Activated CD8-positive, alpha-beta T cell treated with anti-CD3 and anti-CD28 coated beads for 36 hours (primary cell): ENCODE results near the gene POP7. TPM values are rescaled to one million over a fixed set of nuclear protein-coding genes. Genes with fewer than 3 reads are reported as not detected.

Experiments
- ATAC-seq: fragments of 200-7000 bp; cut with Tn5 transposase; one replicate; pipeline ENCODE4 v1.10.0; 2021; ENCODE audit warnings: mild to moderate bottlenecking, moderate library complexity
- CTCF ChIA-PET: fragments of 350-600 bp; sonication (Branson Sonifier 250); formaldehyde crosslinking; loops from one replicate; lab custom pipeline; 2021; ENCODE audit warnings: antibody characterized with exemption; lab: Charles Lee
- POLR2A ChIA-PET: fragments of 350-600 bp; sonication (Branson Sonifier 250); formaldehyde crosslinking; loops from one replicate; lab custom pipeline; 2021; ENCODE audit warnings: antibody characterized with exemption; lab: Charles Lee
- DNase-seq: peaks from one replicate; pipeline ENCODE4 v3.0.0-alpha.2; 2020
- H3K27ac Mint-ChIP-seq: one replicate; pipeline ENCODE4 v1.8.0; 2021; ENCODE audit warnings: mild to moderate bottlenecking, mixed read lengths
- H3K27me3 Mint-ChIP-seq: one replicate; pipeline ENCODE4 v1.8.0; 2021; ENCODE audit warnings: mixed read lengths
- H3K36me3 Mint-ChIP-seq: one replicate; pipeline ENCODE4 v1.8.0; 2021; ENCODE audit warnings: low read depth, mixed read lengths
- H3K4me1 Mint-ChIP-seq: one replicate; pipeline ENCODE4 v1.8.0; 2021; ENCODE audit warnings: low read depth, mixed read lengths
- H3K4me3 Mint-ChIP-seq: one replicate; pipeline ENCODE4 v1.8.0; 2021; ENCODE audit warnings: mild to moderate bottlenecking, moderate library complexity, mixed read lengths
- H3K9me3 Mint-ChIP-seq: one replicate; pipeline ENCODE4 v1.8.0; 2021; ENCODE audit warnings: mixed read lengths
- intact Hi-C: fragments of 100-400 bp; cut with micrococcal nuclease; formaldehyde crosslinking; loops from one replicate; pipeline ENCODE4 v1.10.0; 2022
- total RNA-seq, 2 experiments: library from RNA; stranded (reverse); gene quantifications; one replicate each; pipeline ENCODE4 v1.2.3, GENCODE V29; 2021
- TF ChIP-seq, protein P1 (sequence below): fragments of 200-600 bp; IDR thresholded peaks from one replicate; pipeline ENCODE4 v1.8.0; 2022; ENCODE audit warnings: antibody characterized with exemption, mild to moderate bottlenecking

Gene POP7
- total RNA-seq, 2 experiments from 2014 or later = 47.4 to 48.1 TPM

DNA sequence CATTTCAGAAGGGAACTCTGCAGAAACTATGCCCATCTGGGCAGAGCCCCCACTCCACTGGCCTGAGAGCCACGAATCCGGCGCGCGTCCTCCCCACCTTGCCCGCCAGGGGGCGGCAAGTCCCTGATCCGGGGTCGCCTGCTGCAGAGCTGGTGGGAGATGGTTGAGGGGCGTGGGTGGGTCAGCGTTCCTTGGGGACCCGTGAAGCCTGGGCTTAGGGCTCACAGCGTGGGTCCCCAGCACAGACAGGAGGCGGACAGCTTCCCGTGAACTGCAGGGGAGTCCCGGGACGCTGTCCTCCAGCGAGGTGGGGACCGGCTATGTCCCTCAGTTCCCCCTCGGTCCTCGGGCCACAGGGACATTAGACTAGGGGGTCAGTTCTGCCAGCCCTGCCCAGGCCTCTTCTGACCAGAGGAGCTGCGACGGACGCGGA, 585 bp upstream of the POP7 start:
- ATAC-seq (peak; percentile 66), DNase-seq (peak; percentile 89)
- Mint-ChIP-seq H3K36me3 (peaks cover 9% of the 10 kb centered on the region), H3K27ac (peak overlapping the region; percentile 93), H3K9me3 (no peaks in the 10 kb centered on the region), H3K27me3 (no peaks in the 10 kb centered on the region), H3K4me1 (peaks cover 6% of the 10 kb centered on the region), H3K4me3 (peak overlapping the region; percentile 97)
- CTCF ChIA-PET = interaction anchor here (0.6 to 9.9 kb wide), 53 partner anchors 9 to 577 kb away, joined by 3 to 162 read pairs (median 5); partner anchors contain the start of genes EPO, FBXO24, GIGYF1 and GNB2
- TF ChIP-seq, protein P1, sequence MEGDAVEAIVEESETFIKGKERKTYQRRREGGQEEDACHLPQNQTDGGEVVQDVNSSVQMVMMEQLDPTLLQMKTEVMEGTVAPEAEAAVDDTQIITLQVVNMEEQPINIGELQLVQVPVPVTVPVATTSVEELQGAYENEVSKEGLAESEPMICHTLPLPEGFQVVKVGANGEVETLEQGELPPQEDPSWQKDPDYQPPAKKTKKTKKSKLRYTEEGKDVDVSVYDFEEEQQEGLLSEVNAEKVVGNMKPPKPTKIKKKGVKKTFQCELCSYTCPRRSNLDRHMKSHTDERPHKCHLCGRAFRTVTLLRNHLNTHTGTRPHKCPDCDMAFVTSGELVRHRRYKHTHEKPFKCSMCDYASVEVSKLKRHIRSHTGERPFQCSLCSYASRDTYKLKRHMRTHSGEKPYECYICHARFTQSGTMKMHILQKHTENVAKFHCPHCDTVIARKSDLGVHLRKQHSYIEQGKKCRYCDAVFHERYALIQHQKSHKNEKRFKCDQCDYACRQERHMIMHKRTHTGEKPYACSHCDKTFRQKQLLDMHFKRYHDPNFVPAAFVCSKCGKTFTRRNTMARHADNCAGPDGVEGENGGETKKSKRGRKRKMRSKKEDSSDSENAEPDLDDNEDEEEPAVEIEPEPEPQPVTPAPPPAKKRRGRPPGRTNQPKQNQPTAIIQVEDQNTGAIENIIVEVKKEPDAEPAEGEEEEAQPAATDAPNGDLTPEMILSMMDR = peak; percentile 99
- POLR2A ChIA-PET = interaction anchor here (0.7 to 1.9 kb wide), 15 partner anchors 9 to 276 kb away, joined by 3 to 22 read pairs (median 5); partner anchors contain the start of genes EPO, FBXO24, GIGYF1 and LRCH4
- intact Hi-C loops = no loop called here

DNA sequence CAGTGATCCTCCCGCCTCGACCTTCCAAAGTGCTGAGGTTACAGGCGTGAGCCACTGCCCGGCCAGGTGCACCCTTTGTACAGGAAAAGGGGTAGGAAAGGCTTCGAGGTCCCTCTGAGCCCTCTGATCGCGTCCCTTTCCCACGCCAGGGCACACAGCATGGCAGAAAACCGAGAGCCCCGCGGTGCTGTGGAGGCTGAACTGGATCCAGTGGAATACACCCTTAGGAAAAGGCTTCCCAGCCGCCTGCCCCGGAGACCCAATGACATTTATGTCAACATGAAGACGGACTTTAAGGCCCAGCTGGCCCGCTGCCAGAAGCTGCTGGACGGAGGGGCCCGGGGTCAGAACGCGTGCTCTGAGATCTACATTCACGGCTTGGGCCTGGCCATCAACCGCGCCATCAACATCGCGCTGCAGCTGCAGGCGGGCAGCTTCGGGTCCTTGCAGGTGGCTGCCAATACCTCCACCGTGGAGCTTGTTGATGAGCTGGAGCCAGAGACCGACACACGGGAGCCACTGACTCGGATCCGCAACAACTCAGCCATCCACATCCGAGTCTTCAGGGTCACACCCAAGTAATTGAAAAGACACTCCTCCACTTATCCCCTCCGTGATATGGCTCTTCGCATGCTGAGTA, 871 bp downstream of the POP7 start:
- Mint-ChIP-seq H3K4me3 (peak overlapping the region; percentile 97), H3K4me1 (peaks cover 6% of the 10 kb centered on the region), H3K27ac (peak overlapping the region; percentile 93), H3K36me3 (peaks cover 9% of the 10 kb centered on the region), H3K27me3 (no peaks in the 10 kb centered on the region), H3K9me3 (no peaks in the 10 kb centered on the region)
- CTCF ChIA-PET = interaction anchor here (1.1 to 9.9 kb wide), 6 partner anchors 14 to 228 kb away, joined by 3 to 162 read pairs (median 4); partner anchors contain the start of genes GIGYF1 and TSC22D4
- TF ChIP-seq, protein P1 = no peak
- DNase-seq (no peak), ATAC-seq (no peak)
- intact Hi-C loops = no loop called here
- POLR2A ChIA-PET = interaction anchor here (1.2 to 1.9 kb wide), 5 partner anchors 11 to 142 kb away, joined by 3 to 19 read pairs (median 4); no protein-coding TSS in a partner anchor

DNA sequence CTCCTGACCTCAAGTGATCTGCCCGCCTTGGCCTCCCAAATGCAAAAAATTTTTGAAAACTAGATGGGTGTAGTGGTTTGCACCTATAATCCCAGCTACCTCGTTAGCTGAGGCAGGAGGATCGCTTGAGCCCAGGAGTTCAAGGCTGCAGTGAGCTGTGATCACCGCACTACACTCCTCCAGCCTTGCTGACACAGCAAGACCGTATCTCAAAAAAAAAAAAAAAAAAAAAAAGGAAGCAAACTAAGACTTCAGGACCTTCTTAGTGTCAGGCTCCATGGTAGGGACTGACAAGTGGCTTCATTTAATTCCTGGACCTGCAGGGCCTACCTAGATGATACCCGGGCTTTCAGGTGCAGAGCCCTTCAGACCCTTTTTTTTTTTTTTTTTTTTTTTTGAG, 2.5 kb downstream of the POP7 start:
- CTCF ChIA-PET = interaction anchor here (9.9 kb wide), 1 partner anchor 16 kb away, joined by 162 read pairs; the partner anchor contains the start of gene GIGYF1
- no peaks in the 10 kb centered on the region for H3K9me3 Mint-ChIP-seq
- peak overlapping the region; percentile 43 for H3K4me3 Mint-ChIP-seq
- H3K27me3 Mint-ChIP-seq = no peaks in the 10 kb centered on the region
- intact Hi-C loops = no loop called here
- H3K27ac Mint-ChIP-seq = no peak overlapping the region
- no peak for ATAC-seq
- H3K36me3 Mint-ChIP-seq = peaks cover 9% of the 10 kb centered on the region
- TF ChIP-seq, protein P1 = no peak
- no peak for DNase-seq
- POLR2A ChIA-PET = interaction anchor here (1.1 kb wide), 1 partner anchor 162 kb away, joined by 3 read pairs; no protein-coding TSS in a partner anchor
- peaks cover 6% of the 10 kb centered on the region for H3K4me1 Mint-ChIP-seq

DNA sequence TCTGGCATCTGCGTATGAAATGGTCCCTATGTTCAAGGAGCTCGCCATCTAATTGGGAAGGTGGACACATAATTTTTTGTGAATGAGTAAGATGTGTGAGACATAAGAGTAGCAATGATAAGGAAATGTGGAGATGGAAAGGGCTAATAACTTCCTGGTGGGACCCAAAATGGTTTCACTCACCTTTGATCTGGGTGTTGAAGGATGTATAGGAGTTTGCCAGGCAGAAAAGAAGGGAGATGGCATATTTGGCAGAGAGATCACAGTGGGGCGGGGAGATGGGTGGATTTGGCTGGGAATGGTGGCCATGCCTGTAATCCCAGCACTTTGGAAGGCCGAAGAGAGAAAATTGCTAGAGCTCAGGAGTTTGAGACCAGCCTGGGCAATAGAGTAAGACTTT, 4.5 kb downstream of the POP7 start:
- CTCF ChIA-PET = no interaction called here
- Mint-ChIP-seq H3K4me3 (no peak overlapping the region), H3K36me3 (peaks cover 9% of the 10 kb centered on the region), H3K9me3 (no peaks in the 10 kb centered on the region), H3K4me1 (peaks cover 6% of the 10 kb centered on the region), H3K27me3 (no peaks in the 10 kb centered on the region), H3K27ac (no peak overlapping the region)
- TF ChIP-seq, protein P1 = no peak
- ATAC-seq (no peak), DNase-seq (no peak)
- intact Hi-C loops = no loop called here
- POLR2A ChIA-PET = no interaction called here

DNA sequence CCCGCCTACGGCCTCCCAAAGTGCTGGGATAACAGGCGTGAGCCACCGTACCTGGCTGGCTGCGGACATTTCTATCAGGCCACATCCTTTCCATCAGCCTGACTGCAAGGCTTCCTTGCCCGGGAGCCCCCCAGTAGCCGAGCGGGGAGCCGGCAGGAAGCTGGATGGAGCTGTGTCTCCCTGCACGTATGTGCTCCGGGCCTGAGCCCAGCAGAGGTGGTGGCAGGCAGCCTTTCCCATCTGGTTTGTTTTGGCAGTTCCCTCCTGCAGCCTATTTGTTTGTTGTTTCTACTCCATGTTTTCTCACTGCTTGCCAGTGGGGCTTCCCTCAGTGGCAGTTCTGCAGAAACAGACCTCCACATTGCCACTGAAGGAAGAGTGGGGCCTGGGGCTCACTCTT, 5.4 kb downstream of the POP7 start:
- H3K27ac Mint-ChIP-seq = no peak overlapping the region

More for the DNA sequence above, 5.4 kb downstream of the POP7 start:
- DNase-seq (no peak), ATAC-seq (no peak)
- TF ChIP-seq, protein P1 = no peak
- Mint-ChIP-seq H3K9me3 (no peaks in the 10 kb centered on the region), H3K4me1 (peaks cover 6% of the 10 kb centered on the region), H3K4me3 (no peak overlapping the region), H3K27me3 (no peaks in the 10 kb centered on the region), H3K36me3 (peaks cover 5% of the 10 kb centered on the region)
- ChIA-PET CTCF (interaction anchor here (1.7 to 3.5 kb wide), 2 partner anchors 14 to 77 kb away, joined by 5 to 15 read pairs; no protein-coding TSS in a partner anchor), POLR2A (no interaction called here)
- intact Hi-C loops = no loop called here
